Lower leg skin (tissue), 3 donors: ENCODE measurements around the gene PCBP4.

ENCODE experiments used
- POLR2A ChIP-seq, 2 donors: fragments of 450-650 bp; IDR thresholded peaks; one replicate each; pipeline ENCODE4 v1.6.1; 2016 to 2017; ENCODE audit warnings: antibody characterized with exemption in 2 of 2, mild to moderate bottlenecking in 1 of 2, moderate library complexity in 1 of 2
- TF ChIP-seq, protein P1 (sequence below), 3 donors: fragments of 450-650 bp; IDR thresholded peaks; one replicate each; pipeline ENCODE4 v1.5.1; 2016; ENCODE audit warnings: antibody characterized with exemption in 3 of 3, mild to moderate bottlenecking in 3 of 3, moderate library complexity in 2 of 3

DNA sequence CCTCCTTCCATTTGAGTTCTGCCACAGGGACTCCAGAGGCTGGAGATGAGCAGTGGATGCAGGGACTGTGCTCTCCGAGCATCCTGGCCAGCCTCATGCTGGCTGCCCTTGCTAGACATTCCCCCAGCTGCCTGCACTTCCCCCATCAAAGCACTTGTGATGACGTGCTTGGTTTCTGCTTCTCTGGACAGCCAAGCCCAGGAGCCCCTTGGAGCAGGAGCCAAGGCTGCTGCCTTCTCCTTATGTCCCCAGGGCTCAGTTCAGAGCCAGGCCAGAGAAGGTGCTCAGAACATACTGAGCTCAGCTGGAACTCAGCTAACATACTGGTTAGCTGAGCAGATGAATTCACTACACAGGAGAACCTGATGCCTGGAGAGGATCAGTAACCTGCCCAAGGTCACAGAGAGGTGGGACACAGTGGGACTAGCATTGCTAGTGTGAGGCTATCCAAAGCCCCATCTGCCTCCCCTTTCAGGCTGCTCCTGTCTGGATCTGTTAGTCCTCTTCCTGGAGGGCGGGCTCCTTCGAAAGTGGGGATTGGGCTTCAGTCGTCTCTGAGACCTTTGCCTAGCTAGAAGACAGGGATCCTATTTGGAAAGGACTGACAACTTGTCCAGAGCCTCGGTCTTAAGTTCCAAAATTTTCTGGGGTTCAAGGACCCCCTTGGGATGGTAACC is 4.3 kb downstream of the PCBP4 start:
- no peak for TF ChIP-seq POLR2A (IDR thresholded peaks at IDR 0.05)
- TF ChIP-seq, protein P1, sequence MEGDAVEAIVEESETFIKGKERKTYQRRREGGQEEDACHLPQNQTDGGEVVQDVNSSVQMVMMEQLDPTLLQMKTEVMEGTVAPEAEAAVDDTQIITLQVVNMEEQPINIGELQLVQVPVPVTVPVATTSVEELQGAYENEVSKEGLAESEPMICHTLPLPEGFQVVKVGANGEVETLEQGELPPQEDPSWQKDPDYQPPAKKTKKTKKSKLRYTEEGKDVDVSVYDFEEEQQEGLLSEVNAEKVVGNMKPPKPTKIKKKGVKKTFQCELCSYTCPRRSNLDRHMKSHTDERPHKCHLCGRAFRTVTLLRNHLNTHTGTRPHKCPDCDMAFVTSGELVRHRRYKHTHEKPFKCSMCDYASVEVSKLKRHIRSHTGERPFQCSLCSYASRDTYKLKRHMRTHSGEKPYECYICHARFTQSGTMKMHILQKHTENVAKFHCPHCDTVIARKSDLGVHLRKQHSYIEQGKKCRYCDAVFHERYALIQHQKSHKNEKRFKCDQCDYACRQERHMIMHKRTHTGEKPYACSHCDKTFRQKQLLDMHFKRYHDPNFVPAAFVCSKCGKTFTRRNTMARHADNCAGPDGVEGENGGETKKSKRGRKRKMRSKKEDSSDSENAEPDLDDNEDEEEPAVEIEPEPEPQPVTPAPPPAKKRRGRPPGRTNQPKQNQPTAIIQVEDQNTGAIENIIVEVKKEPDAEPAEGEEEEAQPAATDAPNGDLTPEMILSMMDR (IDR thresholded peaks at IDR 0.05) = no peak
